Testis (tissue), 2 donors: ENCODE data around the gene CC2D2A.

Experiments used
- POLR2A ChIP-seq: fragments of 450-650 bp; IDR thresholded peaks from one replicate; pipeline ENCODE4 v1.6.1; 2017; ENCODE audit warnings: antibody characterized with exemption, mild to moderate bottlenecking, moderate library complexity
- TF ChIP-seq, protein P1 (sequence below), 3 experiments: fragments of 450-650 bp in 2 of 3; fragments of 200-600 bp in 1 of 3; sonication (generic) in 1 of 3; IDR thresholded peaks; one replicate each; pipeline ENCODE4 v1.5.1; 2016 to 2019; ENCODE audit warnings: antibody characterized with exemption in 3 of 3, mild to moderate bottlenecking in 2 of 3, moderate library complexity in 1 of 3

DNA sequence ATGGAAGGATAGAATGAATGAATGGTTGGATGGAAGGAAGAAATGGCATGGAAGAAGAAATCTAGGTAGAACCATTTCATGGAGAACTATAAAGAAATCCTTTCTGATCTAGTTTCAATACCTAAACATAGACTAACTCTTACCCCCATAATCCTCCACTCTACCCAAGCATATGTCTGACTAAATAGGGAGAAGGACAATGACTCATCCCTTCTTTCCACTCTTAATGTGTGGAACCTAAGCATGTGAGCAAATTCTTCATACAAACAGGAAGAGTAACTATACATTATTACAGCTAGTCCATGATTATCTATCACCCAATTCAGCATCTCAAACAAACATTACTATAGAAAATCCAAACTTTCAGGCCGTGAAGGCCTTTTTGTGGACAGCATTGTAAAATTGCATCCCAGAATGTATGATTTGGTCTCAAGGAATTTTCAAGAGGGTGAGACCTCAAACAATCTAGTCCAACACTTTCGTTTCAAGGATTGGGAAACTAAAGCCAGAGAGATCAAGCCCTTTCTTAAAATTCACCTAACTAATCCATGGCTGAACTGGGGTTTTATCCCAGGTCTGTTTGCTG, 30.6 kb upstream of the CC2D2A start:
- TF ChIP-seq, protein P1, sequence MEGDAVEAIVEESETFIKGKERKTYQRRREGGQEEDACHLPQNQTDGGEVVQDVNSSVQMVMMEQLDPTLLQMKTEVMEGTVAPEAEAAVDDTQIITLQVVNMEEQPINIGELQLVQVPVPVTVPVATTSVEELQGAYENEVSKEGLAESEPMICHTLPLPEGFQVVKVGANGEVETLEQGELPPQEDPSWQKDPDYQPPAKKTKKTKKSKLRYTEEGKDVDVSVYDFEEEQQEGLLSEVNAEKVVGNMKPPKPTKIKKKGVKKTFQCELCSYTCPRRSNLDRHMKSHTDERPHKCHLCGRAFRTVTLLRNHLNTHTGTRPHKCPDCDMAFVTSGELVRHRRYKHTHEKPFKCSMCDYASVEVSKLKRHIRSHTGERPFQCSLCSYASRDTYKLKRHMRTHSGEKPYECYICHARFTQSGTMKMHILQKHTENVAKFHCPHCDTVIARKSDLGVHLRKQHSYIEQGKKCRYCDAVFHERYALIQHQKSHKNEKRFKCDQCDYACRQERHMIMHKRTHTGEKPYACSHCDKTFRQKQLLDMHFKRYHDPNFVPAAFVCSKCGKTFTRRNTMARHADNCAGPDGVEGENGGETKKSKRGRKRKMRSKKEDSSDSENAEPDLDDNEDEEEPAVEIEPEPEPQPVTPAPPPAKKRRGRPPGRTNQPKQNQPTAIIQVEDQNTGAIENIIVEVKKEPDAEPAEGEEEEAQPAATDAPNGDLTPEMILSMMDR (IDR thresholded peaks at IDR 0.05), result no peak
- no peak for TF ChIP-seq POLR2A
